Measurements from ENCODE around the gene PTPRN2.

GRCh38 chr7:157550300-157551275 is 1037.0 kb downstream of the PTPRN2 start:
- TF ChIP-seq CTCF (IDR thresholded peaks at IDR 0.05) (no peak), ZFX (IDR thresholded peaks at IDR 0.05; ENCODE audit: borderline replicate concordance) (no peak)
